HUES6 (cell line): ENCODE results near the gene DAG1.

Experiments used
- H3K27ac ChIP-seq: 2 replicates; pipeline ENCODE4 v1.7.0; 2013; ENCODE audit warnings: low read depth, mild to moderate bottlenecking, low read length, inconsistent platforms
- H3K27me3 ChIP-seq: 2 replicates; pipeline ENCODE4 v1.6.1; 2013; ENCODE audit warnings: low read length; ENCODE audit not compliant: control insufficient read depth, insufficient read depth
- H3K36me3 ChIP-seq: 2 replicates; pipeline ENCODE4 v1.6.1; 2013; ENCODE audit warnings: low read length; ENCODE audit not compliant: control insufficient read depth, insufficient read depth
- H3K4me1 ChIP-seq: 2 replicates; pipeline ENCODE4 v1.6.1; 2013; ENCODE audit warnings: low read length; ENCODE audit not compliant: control insufficient read depth, insufficient read depth
- H3K4me3 ChIP-seq: 2 replicates; pipeline ENCODE4 v1.5.1; 2013; ENCODE audit warnings: low read depth, low read length
- H3K9ac ChIP-seq: one replicate; pipeline ENCODE4 v1.6.1; 2013; ENCODE audit warnings: mild to moderate bottlenecking, low read length
- H3K9me3 ChIP-seq: 2 replicates; pipeline ENCODE4 v1.6.1; 2013; ENCODE audit warnings: low read depth, low read length; ENCODE audit not compliant: control insufficient read depth, insufficient read depth

The DAG1 gene

GRCh38 chr3:49469936-49470713, at the start of gene DAG1:
Gene DAG1 (plus strand): TSS chr3:49470267. CDS start chr3:49510535, 40,268 bp downstream.
- Histone ChIP-seq H3K4me3 (peak within 1 kb of the TSS; percentile 98), H3K4me1 (peaks cover 26% of the 10 kb centered on the region)

GRCh38 chr3:49421890-49422378, 48.1 kb upstream of the DAG1 start:
- Histone ChIP-seq H3K9ac (peak overlapping the region; percentile 88), H3K36me3 (peaks cover 17% of the 10 kb centered on the region), H3K9me3 (no peaks in the 10 kb centered on the region), H3K4me3 (peak overlapping the region; percentile 92), H3K27me3 (no peaks in the 10 kb centered on the region), H3K4me1 (peaks cover 26% of the 10 kb centered on the region), H3K27ac (peak overlapping the region; percentile 52)

More at GRCh38 chr3:49469936-49470713, at the start of gene DAG1:
- Histone ChIP-seq H3K27me3 (no peaks in the 10 kb centered on the region), H3K27ac (peak within 1 kb of the TSS; percentile 92), H3K36me3 (peaks cover 2% of the 10 kb centered on the region; the same call in 1 of the 2 replicates), H3K9me3 (no peaks in the 10 kb centered on the region), H3K9ac (peak within 1 kb of the TSS; percentile 91)

- Histone ChIP-seq H3K9me3 (no peaks in the 10 kb centered on the region), H3K27me3 (no peaks in the 10 kb centered on the region), H3K27ac (peak within 1 kb of the TSS; percentile 52), H3K4me1 (peaks cover 19% of the 10 kb centered on the region), H3K4me3 (peak within 1 kb of the TSS; percentile 92), H3K36me3 (peaks cover 12% of the 10 kb centered on the region), H3K9ac (peak within 1 kb of the TSS; percentile 88)
Measured at GRCh38 chr3:49422379-49423248, 47.5 kb upstream of the DAG1 start, which contains the start of gene AMT. Gene AMT (minus strand): TSS chr3:49422473. CDS start chr3:49422450, 23 bp downstream.

DNA sequence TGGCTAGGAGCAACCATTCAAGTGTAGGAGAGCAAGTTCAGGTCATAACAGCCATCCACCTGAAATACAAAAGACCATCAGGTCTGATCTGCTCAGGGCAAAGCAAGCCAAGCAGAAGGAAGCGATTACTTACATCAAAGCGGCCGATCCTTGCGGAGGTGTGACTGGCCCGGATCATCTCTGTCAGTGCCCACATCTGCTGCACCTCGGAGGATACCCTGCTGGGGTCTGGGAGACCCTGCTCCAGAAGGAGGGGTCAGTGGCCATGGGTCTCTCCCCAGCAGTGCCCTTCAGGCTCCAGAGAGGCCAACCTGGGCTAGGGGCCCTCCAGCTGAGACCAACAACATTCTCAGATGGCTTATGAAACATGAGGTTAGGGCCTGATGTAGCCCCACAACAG, 45.3 kb upstream of the DAG1 start:
- no peak overlapping the region for H3K27ac ChIP-seq
- peaks cover 15% of the 10 kb centered on the region for H3K4me1 ChIP-seq
- H3K27me3 ChIP-seq, result no peaks in the 10 kb centered on the region
- no peaks in the 10 kb centered on the region for H3K9me3 ChIP-seq
- no peak overlapping the region for H3K4me3 ChIP-seq
- peaks cover 9% of the 10 kb centered on the region for H3K36me3 ChIP-seq
- H3K9ac ChIP-seq, result no peak overlapping the region

DNA sequence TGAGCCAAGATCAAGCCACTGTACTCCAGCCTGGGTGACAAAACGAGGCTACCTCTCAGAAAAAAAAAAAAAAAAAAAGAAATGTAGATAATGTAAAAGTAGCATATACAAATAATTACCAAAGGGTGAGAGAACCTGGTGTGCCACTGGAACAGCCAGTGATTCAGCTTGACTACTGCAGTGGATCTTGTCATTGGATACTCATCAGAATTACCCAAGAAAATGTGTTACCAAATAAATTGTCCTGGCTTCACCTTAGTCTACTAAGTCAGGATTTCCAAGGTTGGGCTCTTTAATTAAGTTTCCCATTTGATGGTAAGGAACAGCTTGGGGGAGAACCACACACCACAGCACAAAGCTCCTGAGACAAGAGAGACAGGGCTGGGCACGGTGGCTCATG, 42.5 kb upstream of the DAG1 start:
- Histone ChIP-seq H3K9ac (no peak overlapping the region), H3K9me3 (no peaks in the 10 kb centered on the region), H3K27me3 (no peaks in the 10 kb centered on the region), H3K36me3 (peaks cover 9% of the 10 kb centered on the region), H3K27ac (no peak overlapping the region), H3K4me3 (no peak overlapping the region), H3K4me1 (peaks cover 7% of the 10 kb centered on the region)

DNA sequence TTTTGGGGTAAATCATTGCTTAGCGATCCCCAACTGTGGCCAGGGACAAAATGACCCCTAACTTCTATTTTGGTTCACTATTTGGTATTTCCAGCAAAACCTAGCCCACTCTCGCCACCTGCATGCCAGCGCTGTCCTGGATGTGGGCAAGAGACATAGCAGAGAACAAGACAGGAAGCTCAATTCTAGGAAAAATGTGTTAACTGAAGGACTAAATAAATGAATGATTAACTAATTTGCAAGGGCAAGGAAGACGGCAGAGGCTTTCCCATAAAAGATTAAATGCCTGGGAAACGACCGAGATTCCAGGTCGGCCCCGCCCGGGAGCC, 41.4 kb upstream of the DAG1 start:
- peaks cover 9% of the 10 kb centered on the region for H3K36me3 ChIP-seq
- no peaks in the 10 kb centered on the region for H3K27me3 ChIP-seq
- peak overlapping the region; percentile 39 for H3K9ac ChIP-seq
- H3K27ac ChIP-seq, result no peak overlapping the region; the same call in 1 of the 2 replicates
- no peaks in the 10 kb centered on the region for H3K4me1 ChIP-seq
- H3K4me3 ChIP-seq, result peak overlapping the region; percentile 84
- no peaks in the 10 kb centered on the region for H3K9me3 ChIP-seq

DNA sequence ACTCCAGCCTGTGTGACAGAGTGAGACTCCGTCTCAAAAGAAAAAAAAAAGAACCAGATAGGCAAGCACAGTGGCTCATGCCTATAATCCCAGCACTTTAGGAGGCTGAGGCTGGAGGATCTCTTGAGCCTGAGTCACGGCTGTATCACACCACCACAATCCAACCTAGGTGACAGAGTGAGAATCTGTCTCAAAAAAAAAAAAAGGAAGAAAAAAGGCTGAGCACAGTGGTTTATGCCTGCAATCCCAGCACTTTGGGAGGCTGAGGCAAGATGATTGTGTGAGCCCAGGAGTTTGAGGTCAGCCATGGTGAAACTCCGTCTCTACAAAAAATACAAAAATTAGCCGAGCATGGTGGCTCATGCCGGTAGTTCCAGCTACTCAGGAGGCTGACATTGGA, 35.3 kb upstream of the DAG1 start:
- Histone ChIP-seq H3K9ac (no peak overlapping the region), H3K27ac (no peak overlapping the region), H3K27me3 (no peaks in the 10 kb centered on the region), H3K4me3 (no peak overlapping the region), H3K36me3 (no peaks in the 10 kb centered on the region), H3K4me1 (no peaks in the 10 kb centered on the region), H3K9me3 (no peaks in the 10 kb centered on the region)

GRCh38 chr3:49445391-49445790, 24.7 kb upstream of the DAG1 start:
- Histone ChIP-seq H3K27ac (no peak overlapping the region), H3K4me1 (no peaks in the 10 kb centered on the region), H3K9ac (no peak overlapping the region), H3K27me3 (no peaks in the 10 kb centered on the region), H3K36me3 (no peaks in the 10 kb centered on the region), H3K9me3 (no peaks in the 10 kb centered on the region), H3K4me3 (no peak overlapping the region)

DNA sequence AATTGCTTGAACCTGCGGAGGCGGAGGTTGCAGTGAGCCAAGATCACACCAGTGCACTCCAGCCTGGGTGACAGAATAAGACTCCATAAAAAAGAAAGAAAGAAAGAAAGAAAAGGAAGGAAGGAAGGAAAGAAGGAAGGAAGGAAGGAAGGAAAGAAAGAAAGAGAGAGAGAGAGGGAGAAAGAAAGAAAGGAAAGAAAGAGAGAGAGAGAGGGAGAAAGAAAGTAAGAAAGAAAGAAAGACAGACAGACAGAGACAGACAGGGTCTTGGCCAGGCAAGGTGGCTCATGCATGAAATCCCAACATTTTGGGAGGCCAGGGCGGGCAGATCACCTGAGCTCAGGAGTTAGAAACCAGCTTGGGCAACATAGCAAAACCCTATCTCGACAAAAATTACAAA, 16.4 kb upstream of the DAG1 start:
- Histone ChIP-seq H3K4me3 (no peak overlapping the region), H3K9ac (no peak overlapping the region), H3K27me3 (no peaks in the 10 kb centered on the region), H3K27ac (no peak overlapping the region), H3K36me3 (no peaks in the 10 kb centered on the region), H3K9me3 (no peaks in the 10 kb centered on the region), H3K4me1 (peaks cover 11% of the 10 kb centered on the region)

GRCh38 chr3:49454458-49454857, 15.6 kb upstream of the DAG1 start:
- Histone ChIP-seq H3K36me3 (no peaks in the 10 kb centered on the region), H3K4me1 (peaks cover 19% of the 10 kb centered on the region), H3K27ac (no peak overlapping the region), H3K9ac (no peak overlapping the region), H3K27me3 (no peaks in the 10 kb centered on the region), H3K4me3 (no peak overlapping the region), H3K9me3 (no peaks in the 10 kb centered on the region)
